DND-41 (cell line): ENCODE measurements around the gene LSMEM2.

ENCODE experiments used
- ATAC-seq: fragments of 200-7000 bp; cut with Tn5 transposase; 3 replicates; pipeline ENCODE4 v1.9.1; 2021; ENCODE audit warnings: low read depth; ENCODE audit not compliant: insufficient read depth
- DNase-seq: peaks from one replicate; pipeline ENCODE4 v3.0.0-alpha.2; 2020
- H2AFZ ChIP-seq: 2 replicates; pipeline ENCODE4 v1.6.0; 2012; ENCODE audit warnings: low read depth, low read length
- H3K27ac ChIP-seq: 2 replicates; pipeline ENCODE4 v1.5.1; 2012; ENCODE audit warnings: low read length, inconsistent platforms
- H3K27me3 ChIP-seq: fragments of 200-600 bp; sonication (generic); 2 replicates; pipeline ENCODE4 v1.6.0; 2012; ENCODE audit warnings: low read length, mild to moderate bottlenecking, inconsistent platforms; ENCODE audit not compliant: insufficient read depth, poor library complexity
- H3K36me3 ChIP-seq: 2 replicates; pipeline ENCODE4 v1.5.1; 2012; ENCODE audit warnings: low read length, inconsistent platforms; ENCODE audit not compliant: insufficient read depth
- H3K4me1 ChIP-seq: 2 replicates; pipeline ENCODE4 v1.5.1; 2012; ENCODE audit warnings: mild to moderate bottlenecking, low read length; ENCODE audit not compliant: insufficient read depth
- H3K4me2 ChIP-seq: 2 replicates; pipeline ENCODE4 v1.6.0; 2012; ENCODE audit warnings: mild to moderate bottlenecking, moderate library complexity, low read length, inconsistent platforms; ENCODE audit not compliant: insufficient read depth
- H3K4me3 ChIP-seq, 2 experiments: fragments of 200-600 bp in 1 of 2; shearing (Covaris generic) in 1 of 2; 2 replicates each; pipeline ENCODE4 v1.5.1; 2012 to 2016; ENCODE audit warnings: inconsistent platforms in 2 of 2, low read length in 2 of 2, mild to moderate bottlenecking in 2 of 2, low read depth in 1 of 2, moderate library complexity in 1 of 2
- H3K79me2 ChIP-seq: 2 replicates; pipeline ENCODE4 v1.6.0; 2012; ENCODE audit warnings: low read length, inconsistent platforms; ENCODE audit not compliant: insufficient read depth
- H3K9ac ChIP-seq: 2 replicates; pipeline ENCODE4 v1.6.0; 2012; ENCODE audit warnings: low read depth, mild to moderate bottlenecking, inconsistent platforms, low read length, moderate library complexity
- H3K9me3 ChIP-seq: 2 replicates; pipeline ENCODE4 v1.5.1; 2012; ENCODE audit warnings: low read length, moderate library complexity, mild to moderate bottlenecking, inconsistent platforms; ENCODE audit not compliant: insufficient read depth, severe bottlenecking
- H4K20me1 ChIP-seq: 2 replicates; pipeline ENCODE4 v1.6.0; 2012; ENCODE audit warnings: low read length; ENCODE audit not compliant: insufficient read depth
- EZH2 ChIP-seq: IDR thresholded peaks from 3 replicates; pipeline ENCODE4 v1.6.1; 2012; ENCODE audit warnings: borderline replicate concordance, low read depth, mild to moderate bottlenecking, moderate library complexity, low read length, inconsistent platforms; ENCODE audit not compliant: severe bottlenecking
- TF ChIP-seq, protein P1 (sequence below): IDR thresholded peaks from 2 replicates; pipeline ENCODE4 v1.5.1; 2012; ENCODE audit warnings: borderline replicate concordance, low read length, moderate library complexity, mild to moderate bottlenecking; ENCODE audit not compliant: poor library complexity, severe bottlenecking; ENCODE audit errors: extremely low read depth

Gene LSMEM2

DNA sequence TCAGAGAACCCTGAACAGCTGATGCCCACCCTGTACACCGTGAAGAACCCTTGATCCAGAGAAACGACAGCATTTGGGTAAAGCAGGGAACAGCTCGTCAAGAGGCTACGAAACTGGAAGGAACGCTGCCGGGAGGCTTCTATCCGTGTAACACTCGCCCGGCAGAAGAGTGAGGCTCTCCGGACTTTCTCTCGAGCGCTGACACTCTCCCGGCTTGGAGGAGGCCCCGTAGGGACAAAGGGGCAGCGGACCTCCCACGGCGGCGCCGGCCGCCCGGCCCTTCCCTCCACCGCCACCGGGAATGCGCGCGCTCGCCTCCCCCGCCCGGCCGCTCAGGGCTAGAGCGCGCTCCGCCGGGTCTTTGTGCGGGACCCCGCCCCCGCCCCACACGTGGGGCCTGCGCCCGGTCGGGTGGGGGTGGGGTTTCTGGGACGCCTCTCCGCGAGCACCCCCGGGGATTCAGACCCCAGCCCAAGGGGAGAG, 42.0 kb downstream of the LSMEM2 start:
- DNase-seq (peak; percentile 80), ATAC-seq (peak; percentile 69)
- H3K9me3 ChIP-seq, result no peaks in the 10 kb centered on the region
- H3K36me3 ChIP-seq, result peaks cover 56% of the 10 kb centered on the region
- no peaks in the 10 kb centered on the region for H3K27me3 ChIP-seq
- H3K79me2 ChIP-seq, result peaks cover 25% of the 10 kb centered on the region
- peaks cover 19% of the 10 kb centered on the region; the same call in 1 of the 2 replicates for H4K20me1 ChIP-seq
- TF ChIP-seq EZH2, result no peak
- TF ChIP-seq, protein P1, sequence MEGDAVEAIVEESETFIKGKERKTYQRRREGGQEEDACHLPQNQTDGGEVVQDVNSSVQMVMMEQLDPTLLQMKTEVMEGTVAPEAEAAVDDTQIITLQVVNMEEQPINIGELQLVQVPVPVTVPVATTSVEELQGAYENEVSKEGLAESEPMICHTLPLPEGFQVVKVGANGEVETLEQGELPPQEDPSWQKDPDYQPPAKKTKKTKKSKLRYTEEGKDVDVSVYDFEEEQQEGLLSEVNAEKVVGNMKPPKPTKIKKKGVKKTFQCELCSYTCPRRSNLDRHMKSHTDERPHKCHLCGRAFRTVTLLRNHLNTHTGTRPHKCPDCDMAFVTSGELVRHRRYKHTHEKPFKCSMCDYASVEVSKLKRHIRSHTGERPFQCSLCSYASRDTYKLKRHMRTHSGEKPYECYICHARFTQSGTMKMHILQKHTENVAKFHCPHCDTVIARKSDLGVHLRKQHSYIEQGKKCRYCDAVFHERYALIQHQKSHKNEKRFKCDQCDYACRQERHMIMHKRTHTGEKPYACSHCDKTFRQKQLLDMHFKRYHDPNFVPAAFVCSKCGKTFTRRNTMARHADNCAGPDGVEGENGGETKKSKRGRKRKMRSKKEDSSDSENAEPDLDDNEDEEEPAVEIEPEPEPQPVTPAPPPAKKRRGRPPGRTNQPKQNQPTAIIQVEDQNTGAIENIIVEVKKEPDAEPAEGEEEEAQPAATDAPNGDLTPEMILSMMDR, result no peak
- H3K27ac ChIP-seq, result peak overlapping the region; percentile 100
- H2AFZ ChIP-seq, result peak overlapping the region; percentile 100
- H3K4me1 ChIP-seq, result peaks cover 45% of the 10 kb centered on the region
- H3K4me2 ChIP-seq, result peak overlapping the region; percentile 78
- H3K4me3 ChIP-seq, result peak overlapping the region; percentile 44 to 74
- H3K9ac ChIP-seq, result peak overlapping the region; percentile 62

DNA sequence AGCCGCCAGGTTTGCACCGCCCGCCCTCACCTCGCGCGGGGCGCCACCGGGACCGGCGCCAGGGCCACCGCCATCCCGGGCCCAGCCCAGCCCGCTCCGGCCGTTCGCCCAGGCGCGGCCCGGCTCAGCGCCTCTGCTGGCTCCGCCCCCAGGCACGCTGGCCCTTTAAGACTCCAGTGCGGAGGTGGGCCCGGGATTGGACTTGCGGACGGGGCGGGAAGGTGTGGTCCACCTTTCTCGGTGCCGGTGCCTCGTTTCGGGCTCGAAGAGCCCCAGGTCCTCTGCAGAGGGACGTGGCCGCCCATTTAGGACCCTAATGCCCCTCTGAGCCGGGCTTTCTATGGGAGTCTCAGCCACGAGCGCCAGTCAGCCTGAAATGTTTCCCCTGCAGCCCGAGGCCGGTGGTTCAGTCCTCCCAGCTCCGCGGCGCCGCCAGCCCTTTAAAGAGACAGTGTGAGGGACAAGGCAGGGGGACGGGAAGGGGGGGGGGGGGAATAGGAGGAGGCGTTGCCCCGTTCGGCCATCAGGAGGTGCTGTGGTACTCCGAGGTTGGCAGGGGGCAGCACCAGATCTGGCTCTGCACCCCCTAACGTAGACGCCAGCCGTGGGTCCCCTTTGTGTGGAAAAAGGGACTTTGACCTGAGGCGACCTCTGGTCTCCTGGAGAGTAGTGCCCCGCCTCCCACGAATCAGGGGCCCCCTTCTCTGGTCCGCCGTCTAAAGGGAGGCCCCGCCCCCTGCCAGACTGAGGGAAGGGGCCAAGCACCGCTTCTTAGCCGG, 42.6 kb downstream of the LSMEM2 start:
- peak overlapping the region; percentile 78 for H3K4me2 ChIP-seq
- H3K4me3 ChIP-seq, result peak overlapping the region; percentile 44 to 74
- H3K9me3 ChIP-seq, result no peaks in the 10 kb centered on the region
- ATAC-seq (peak; percentile 85), DNase-seq (peak; percentile 89)
- peaks cover 51% of the 10 kb centered on the region for H3K4me1 ChIP-seq
- peaks cover 32% of the 10 kb centered on the region for H3K79me2 ChIP-seq
- no peak for TF ChIP-seq EZH2
- TF ChIP-seq, protein P1, result peak; percentile 61
- peaks cover 19% of the 10 kb centered on the region; the same call in 1 of the 2 replicates for H4K20me1 ChIP-seq
- H3K27ac ChIP-seq, result peak overlapping the region; percentile 100
- H3K27me3 ChIP-seq, result no peaks in the 10 kb centered on the region
- H2AFZ ChIP-seq, result peak overlapping the region; percentile 100
- peak overlapping the region; percentile 62 for H3K9ac ChIP-seq
- peaks cover 57% of the 10 kb centered on the region for H3K36me3 ChIP-seq

DNA sequence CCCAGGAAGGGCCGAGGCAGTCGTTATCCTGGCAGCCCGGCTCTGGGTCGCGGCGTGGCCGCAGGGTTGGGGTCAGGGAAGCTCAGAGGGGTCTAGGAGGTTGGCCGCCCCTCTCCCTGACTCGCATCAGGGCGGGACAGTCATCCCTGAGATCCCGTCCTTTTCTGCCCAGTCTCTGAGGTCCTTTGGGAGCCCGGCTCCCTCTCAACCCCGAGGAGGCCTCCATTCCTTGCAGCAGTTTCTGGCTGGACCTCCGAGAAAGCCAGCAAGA, 43.2 kb downstream of the LSMEM2 start:
- H3K4me3 ChIP-seq, result peak overlapping the region in 1 of 2 experiments; percentile 74; a peak in 2 of 4 replicates
- no peaks in the 10 kb centered on the region for H3K9me3 ChIP-seq
- peak overlapping the region; percentile 78 for H3K4me2 ChIP-seq
- H3K4me1 ChIP-seq, result peaks cover 56% of the 10 kb centered on the region
- peaks cover 56% of the 10 kb centered on the region for H3K36me3 ChIP-seq
- peaks cover 20% of the 10 kb centered on the region; the same call in 1 of the 2 replicates for H4K20me1 ChIP-seq
- TF ChIP-seq, protein P1, result no peak
- TF ChIP-seq EZH2, result no peak
- peak overlapping the region; percentile 100 for H2AFZ ChIP-seq
- no peak for ATAC-seq
- peaks cover 37% of the 10 kb centered on the region for H3K79me2 ChIP-seq
- H3K27ac ChIP-seq, result peak overlapping the region; percentile 100
- DNase-seq, result no peak
- H3K27me3 ChIP-seq, result no peaks in the 10 kb centered on the region
- peak overlapping the region; percentile 62 for H3K9ac ChIP-seq
